Measurements from ENCODE around the gene SYT8. TPM values are rescaled to one million over a fixed set of nuclear protein-coding genes. Genes with fewer than 3 reads are reported as not detected.

Gene SYT8
- total and polyA plus RNA-seq, 2 of the 8 experiments (the other 6 are each of a cell fraction or from before 2014, with no cell fraction given): not detected

GRCh38 chr11:1838426-1839144 lies 3.8 kb downstream of the SYT8 start, which contains the start of gene TNNI2:
Gene TNNI2 (plus strand): TSS chr11:1838981. CDS start chr11:1839697, 716 bp downstream.
- FAIRE-seq (no peak), DNase-seq (ENCODE audit: low read depth in 1 of 2, low spot score in 2 of 2) (no peak)
- no peak within 1 kb of the TSS for H2AFZ ChIP-seq (ENCODE audit: low read length)
- TF ChIP-seq SRF (IDR thresholded peaks at IDR 0.05; ENCODE audit: low read depth, low read length) (no peak), POLR2A (IDR thresholded peaks at IDR 0.05; ENCODE audit: control extremely low read depth in 1 of 2, low read depth in 2 of 2, low read length in 2 of 2) (no peak), YY1 (IDR thresholded peaks at IDR 0.05; ENCODE audit: low read depth, low read length) (no peak), RBBP5 (IDR thresholded peaks at IDR 0.05; ENCODE audit: borderline replicate concordance, low read depth, low read length) (no peak), BACH1 (IDR thresholded peaks at IDR 0.05; ENCODE audit: low read length) (no peak), BCL11A (IDR thresholded peaks at IDR 0.05; ENCODE audit: low read depth in 2 of 2, low read length in 2 of 2) (no peak), ZNF274 (IDR thresholded peaks at IDR 0.05; ENCODE audit: borderline replicate concordance, extremely low read depth, low read length) (no peak), SIRT6 (IDR thresholded peaks at IDR 0.05; ENCODE audit: low read length) (no peak), MAX (IDR thresholded peaks at IDR 0.05) (no peak), NANOG (IDR thresholded peaks at IDR 0.05; ENCODE audit: insufficient read depth, low read depth, low read length, poor library complexity, severe bottlenecking) (no peak), EP300 (IDR thresholded peaks at IDR 0.05; ENCODE audit: borderline replicate concordance in 1 of 2, low read depth in 2 of 2, low read length in 2 of 2) (no peak), KDM5A (IDR thresholded peaks at IDR 0.05; ENCODE audit: low read length) (no peak), CREB1 (IDR thresholded peaks at IDR 0.05) (no peak), HDAC6 (IDR thresholded peaks at IDR 0.05; ENCODE audit: low read depth, low read length) (no peak)

More at GRCh38 chr11:1838426-1839144, 3.8 kb downstream of the SYT8 start, which contains the start of gene TNNI2:
- Histone ChIP-seq H4K5ac (ENCODE audit: insufficient read length, low read depth, low read length) (no peak within 1 kb of the TSS), H3K9me3 (ENCODE audit: insufficient read depth in 2 of 2, low read depth in 1 of 2, low read length in 1 of 2) (no peaks in the 10 kb centered on the region), H3K4ac (replicated peaks; ENCODE audit: insufficient read length, low read depth, low read length) (no peak within 1 kb of the TSS), H2AK5ac (ENCODE audit: low read depth, low read length) (no peak within 1 kb of the TSS), H3K14ac (ENCODE audit: insufficient read length) (no peak within 1 kb of the TSS), H3K18ac (ENCODE audit: extremely low read depth, low read length) (no peak within 1 kb of the TSS), H4K20me1 (replicated peaks in 1 of 2; ENCODE audit: control insufficient read depth in 1 of 2, insufficient read depth in 2 of 2, low read length in 2 of 2) (no peaks in the 10 kb centered on the region), H2BK12ac (ENCODE audit: low read depth, low read length) (no peak within 1 kb of the TSS), H3K79me1 (ENCODE audit: low read depth, low read length) (no peaks in the 10 kb centered on the region), H3K79me2 (ENCODE audit: control insufficient read depth in 1 of 2, insufficient read depth in 2 of 2, low read length in 2 of 2) (no peaks in the 10 kb centered on the region), H2BK20ac (ENCODE audit: low read length) (no peak within 1 kb of the TSS), H3K4me2 (ENCODE audit: insufficient read depth in 1 of 2, low read depth in 2 of 2, low read length in 2 of 2) (no peak within 1 kb of the TSS), H2BK120ac (replicated peaks; ENCODE audit: low read depth, low read length) (no peak within 1 kb of the TSS), H3K9ac (replicated peaks in 1 of 4; ENCODE audit: extremely low read depth in 1 of 4, low read depth in 3 of 4, low read length in 3 of 4) (no peak within 1 kb of the TSS), H3K23ac (ENCODE audit: insufficient read length) (no peak within 1 kb of the TSS), H3K4me3 (ENCODE audit: extremely low read depth in 1 of 4, insufficient read depth in 2 of 4, low read depth in 3 of 4, low read length in 4 of 4) (no peak within 1 kb of the TSS), H2BK15ac (ENCODE audit: low read length) (no peak within 1 kb of the TSS), H2BK5ac (ENCODE audit: low read depth, low read length) (no peak within 1 kb of the TSS), H3K27me3 (replicated peaks in 1 of 4; ENCODE audit: control insufficient read depth in 3 of 4, extremely low read depth in 1 of 4, insufficient read depth in 3 of 4, low read length in 3 of 4) (no peaks in the 10 kb centered on the region), H3K23me2 (ENCODE audit: low read depth, low read length) (no peaks in the 10 kb centered on the region), H3K4me1 (replicated peaks in 1 of 4; ENCODE audit: control insufficient read depth in 3 of 4, insufficient read depth in 4 of 4, low read length in 3 of 4) (no peaks in the 10 kb centered on the region; a peak in 1 of 7 replicates), H3K27ac (ENCODE audit: low read depth, low read length) (no peak within 1 kb of the TSS), H3K36me3 (ENCODE audit: control insufficient read depth in 2 of 4, insufficient read depth in 4 of 4, low read length in 3 of 4) (no peaks in the 10 kb centered on the region), H4K91ac (replicated peaks; ENCODE audit: insufficient read length, low read length) (peak within 1 kb of the TSS; percentile 6), H3K56ac (replicated peaks; ENCODE audit: insufficient read length, low read depth, low read length) (no peak within 1 kb of the TSS), H4K8ac (ENCODE audit: extremely low read depth, insufficient read depth, low read length) (peak within 1 kb of the TSS; percentile 80; the same call in 1 of the 2 replicates)
- POLR2A ChIA-PET (ENCODE audit: partially characterized antibody): interaction anchor here (1.1 kb wide), 1 partner anchor 9 kb away, joined by 3 read pairs; no protein-coding TSS in a partner anchor
- 93% methylated on average over 13 of the region's 32 CpGs; no CpG with 5 or more reads in 1 of the 2 experiments for WGBS, 2 experiments (ENCODE audit: extremely low coverage in 1 of 2, insufficient coverage in 1 of 2, insufficient read length in 1 of 2, insufficient replicate concordance in 2 of 2, low coverage in 1 of 2, low lambda C conversion rate in 2 of 2, missing lambda C conversion rate in 1 of 2)
- CTCF ChIA-PET (ENCODE audit: partially characterized antibody): interaction anchor here (0.7 to 2.8 kb wide), 14 partner anchors 10 to 321 kb away, joined by 3 to 27 read pairs (median 3); no protein-coding TSS in a partner anchor
